HG03342 (cell line): ENCODE results near the gene PKMYT1.
A peak's percentile ranks its signal among the peaks of the same experiment; 100 is the strongest.

ENCODE experiments used
- ATAC-seq: cut with Tn5 transposase; IDR thresholded peaks from one replicate; pipeline ENCODE4 v1.9.1; 2021; ENCODE audit warnings: mild to moderate bottlenecking, moderate library complexity; ENCODE audit not compliant: unreplicated experiment

Gene PKMYT1

GRCh38 chr16:3000540-3000939 lies 20.3 kb upstream of the PKMYT1 start:
- ATAC-seq: no peak

GRCh38 chr16:2999929-3000328 lies 19.7 kb upstream of the PKMYT1 start:
- no peak for ATAC-seq

- ATAC-seq: no peak
Observed at GRCh38 chr16:2996298-2996697, 16.1 kb upstream of the PKMYT1 start.

- ATAC-seq: no peak
Observed at GRCh38 chr16:2992383-2993081, 12.3 kb upstream of the PKMYT1 start.

GRCh38 chr16:2991566-2992261 lies 11.5 kb upstream of the PKMYT1 start:
- no peak for ATAC-seq

GRCh38 chr16:2990891-2991290 lies 10.6 kb upstream of the PKMYT1 start:
- ATAC-seq: no peak

GRCh38 chr16:2988590-2989099 lies 8.4 kb upstream of the PKMYT1 start:
- ATAC-seq: no peak

- no peak for ATAC-seq
Observed at GRCh38 chr16:2987833-2988232, 7.6 kb upstream of the PKMYT1 start.

- ATAC-seq: no peak
Observed at GRCh38 chr16:2987286-2987685, 7.0 kb upstream of the PKMYT1 start.

- ATAC-seq: no peak
Observed at GRCh38 chr16:2986623-2987188, 6.5 kb upstream of the PKMYT1 start.

- no peak for ATAC-seq
Observed at GRCh38 chr16:2985893-2986355, 5.7 kb upstream of the PKMYT1 start.

GRCh38 chr16:2985462-2985861 lies 5.2 kb upstream of the PKMYT1 start:
- no peak for ATAC-seq

GRCh38 chr16:2983706-2984136 lies 3.5 kb upstream of the PKMYT1 start:
- no peak for ATAC-seq

GRCh38 chr16:2982402-2982801 lies 2.2 kb upstream of the PKMYT1 start:
- ATAC-seq: no peak

- ATAC-seq: no peak
Observed at GRCh38 chr16:2981899-2982250, 1.6 kb upstream of the PKMYT1 start.

GRCh38 chr16:2981177-2981898 lies 1.1 kb upstream of the PKMYT1 start:
- no peak for ATAC-seq

GRCh38 chr16:2979669-2980226 lies 498 bp downstream of the PKMYT1 start:
- peak; percentile 8 for ATAC-seq

GRCh38 chr16:2977440-2977839 lies 2.8 kb downstream of the PKMYT1 start:
- no peak for ATAC-seq

GRCh38 chr16:2976673-2977072 lies 3.6 kb downstream of the PKMYT1 start:
- no peak for ATAC-seq

GRCh38 chr16:2976201-2976600 lies 4.0 kb downstream of the PKMYT1 start:
- no peak for ATAC-seq
